B cell (primary cell): ENCODE data around the gene COX10. TPM values are rescaled to one million over a fixed set of nuclear protein-coding genes. Genes with fewer than 3 reads are reported as not detected.
"Not testable (repeated sequence)": the region's sequence is repeated elsewhere in the genome, so short reads cannot be mapped to it uniquely, and the experiment has no call there.

Experiments used
- ATAC-seq: fragments of 200-7000 bp; cut with Tn5 transposase; one replicate; pipeline ENCODE4 v1.10.0; 2021; ENCODE audit warnings: low read depth, mild to moderate bottlenecking, moderate number of reproducible peaks, moderate library complexity
- CTCF ChIA-PET: fragments of 350-600 bp; sonication (Branson Sonifier 250); formaldehyde crosslinking; loops from one replicate; lab custom pipeline; 2021; ENCODE audit warnings: antibody characterized with exemption, inconsistent platforms; lab: Charles Lee
- POLR2A ChIA-PET: fragments of 350-600 bp; sonication (Branson Sonifier 250); formaldehyde crosslinking; loops from one replicate; lab custom pipeline; 2021; ENCODE audit warnings: antibody characterized with exemption; lab: Charles Lee
- DNase-seq: peaks from one replicate; pipeline ENCODE4 v3.0.0; 2013
- H2AFZ ChIP-seq: 2 replicates; pipeline ENCODE4 v1.6.1; 2012; ENCODE audit warnings: mild to moderate bottlenecking, low read depth, low read length; ENCODE audit not compliant: insufficient read depth, poor library complexity, severe bottlenecking
- H3K27ac ChIP-seq, 2 donors: 1 replicate in 1 of 2; 2 replicates in 1 of 2; pipeline ENCODE4 v1.5.1; 2012 to 2013; ENCODE audit warnings: low read length in 2 of 2, mild to moderate bottlenecking in 2 of 2, moderate library complexity in 1 of 2
- H3K27me3 ChIP-seq, 4 experiments: fragments of 200-600 bp in 1 of 4; sonication (generic) in 1 of 4; replicated peaks in 1 of 4; 1 replicate in 2 of 4; 2 replicates in 2 of 4; pipeline versions ENCODE4 v1.6.1 to v1.7.0; 2013 to 2016; ENCODE audit warnings: low read length in 3 of 4, mild to moderate bottlenecking in 2 of 4, mixed read lengths in 1 of 4, moderate library complexity in 1 of 4; ENCODE audit not compliant: insufficient read depth in 4 of 4, control insufficient read depth in 3 of 4; ENCODE audit errors: control extremely low read depth in 1 of 4
- H3K36me3 ChIP-seq, 2 experiments: replicated peaks in 1 of 2; 1 replicate in 1 of 2; 2 replicates in 1 of 2; pipeline versions ENCODE4 v1.6.1 to v1.7.1; 2013; ENCODE audit warnings: low read length in 1 of 2; ENCODE audit not compliant: insufficient read depth in 2 of 2, control insufficient read depth in 1 of 2; ENCODE audit errors: control extremely low read depth in 1 of 2, extremely low read depth in 1 of 2
- H3K4me1 ChIP-seq, 2 donors: fragments of 200-600 bp in 1 of 2; sonication (generic) in 1 of 2; 1 replicate in 1 of 2; 2 replicates in 1 of 2; pipeline versions ENCODE4 v1.5.1 to v1.6.1; 2013 to 2017; ENCODE audit warnings: low read length in 2 of 2; ENCODE audit not compliant: control insufficient read depth in 2 of 2, insufficient read depth in 2 of 2
- H3K4me2 ChIP-seq: replicated peaks from 2 replicates; pipeline ENCODE3; 2012; ENCODE audit warnings: mild to moderate bottlenecking, low read depth, low read length; ENCODE audit not compliant: poor library complexity, severe bottlenecking
- H3K4me3 ChIP-seq, 5 experiments: fragments of 200-600 bp in 1 of 5; sonication (generic) in 1 of 5; 1 replicate in 3 of 5; 2 replicates in 2 of 5; pipeline versions ENCODE4 v1.5.1 to v1.7.0; 2011 to 2016; ENCODE audit warnings: low read length in 4 of 5, mild to moderate bottlenecking in 4 of 5, low read depth in 2 of 5, control low read depth in 1 of 5, moderate library complexity in 1 of 5; ENCODE audit not compliant: insufficient read depth in 1 of 5; ENCODE audit errors: control extremely low read depth in 1 of 5, extremely low read depth in 1 of 5
- H3K79me2 ChIP-seq: fragments of 200-600 bp; sonication (generic); one replicate; pipeline ENCODE4 v1.6.0; 2016; ENCODE audit warnings: low read length; ENCODE audit not compliant: control insufficient read depth, insufficient read depth
- H3K9ac ChIP-seq: fragments of 200-600 bp; sonication (generic); 2 replicates; pipeline ENCODE4 v1.6.1; 2017; ENCODE audit warnings: mild to moderate bottlenecking, low read length, moderate library complexity
- H3K9me3 ChIP-seq, 3 donors: one replicate each; pipeline versions ENCODE4 v1.6.1 to v1.7.1; 2013; ENCODE audit warnings: low read length in 2 of 3; ENCODE audit not compliant: control insufficient read depth in 2 of 3, insufficient read depth in 1 of 3; ENCODE audit errors: control extremely low read depth in 1 of 3
- H4K20me1 ChIP-seq: 2 replicates; pipeline ENCODE4 v1.6.0; 2012; ENCODE audit warnings: mild to moderate bottlenecking, low read length; ENCODE audit not compliant: insufficient read depth, control insufficient read depth, poor library complexity, severe bottlenecking
- H3K27ac Mint-ChIP-seq: one replicate; pipeline ENCODE4 v1.8.0; 2021; ENCODE audit warnings: mixed read lengths
- H3K27me3 Mint-ChIP-seq: one replicate; pipeline ENCODE4 v1.8.0; 2021; ENCODE audit warnings: mixed read lengths
- H3K4me1 Mint-ChIP-seq: one replicate; pipeline ENCODE4 v1.8.0; 2021; ENCODE audit warnings: mixed read lengths
- H3K4me3 Mint-ChIP-seq: one replicate; pipeline ENCODE4 v1.8.0; 2021; ENCODE audit warnings: mixed read lengths
- H3K9me3 Mint-ChIP-seq: one replicate; pipeline ENCODE4 v1.8.0; 2022; ENCODE audit warnings: mixed read lengths; ENCODE audit not compliant: insufficient read depth
- WGBS: methylation state at CpG from one replicate; pipeline ENCODE4 v1.1.5; 2013; ENCODE audit warnings: missing lambda C conversion rate; ENCODE audit not compliant: insufficient coverage; 5-methylcytosine and 5-hydroxymethylcytosine counted together
- intact Hi-C: fragments of 100-400 bp; cut with micrococcal nuclease; formaldehyde crosslinking; loops from one replicate; pipeline ENCODE4 v1.10.0; 2022
- polyA plus RNA-seq: library from polyadenylated mRNA; depleted of rRNA; stranded (reverse); fragments of >200 nt; gene quantifications from 2 replicates; pipeline ENCODE4 v1.2.3, GENCODE V29; 2012
- total RNA-seq, 2 donors: library from RNA; stranded (reverse); fragments of 120-200 nt in 1 of 2; gene quantifications; 1 replicate in 1 of 2; 2 replicates in 1 of 2; pipeline versions ENCODE4 v1.2.3 to v1.2.4, GENCODE V29; 2013 to 2022

Gene COX10
- total and polyA plus RNA-seq, 2 donors (not counting 1 experiment from before 2014, with no cell fraction given): 21.8 to 23.3 TPM

DNA sequence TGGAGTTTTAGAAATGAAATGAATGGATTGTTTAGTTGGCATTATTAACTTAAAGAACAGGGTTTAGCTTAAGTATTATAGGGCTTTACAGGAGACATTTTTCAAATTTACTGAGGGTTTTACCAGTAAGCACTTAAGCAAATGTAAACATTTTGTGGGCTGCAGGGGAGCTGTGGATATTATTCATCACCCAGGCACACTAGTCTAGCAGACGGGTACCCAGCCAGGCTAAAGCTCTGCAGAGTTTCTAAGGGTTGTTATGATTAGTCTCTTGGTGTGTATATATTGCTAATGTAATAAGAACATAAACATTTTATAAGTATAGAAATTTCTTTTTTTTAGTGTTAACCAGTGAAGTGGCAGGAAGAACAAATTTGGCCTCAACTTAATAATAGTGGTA, 110.6 kb downstream of the COX10 start:
- H4K20me1 ChIP-seq, POLR2A ChIA-PET, H3K9me3 ChIP-seq, intact Hi-C loops, H3K4me3 ChIP-seq, H3K4me2 ChIP-seq, H3K27me3 Mint-ChIP-seq, ATAC-seq, H3K9me3 Mint-ChIP-seq, H3K79me2 ChIP-seq, CTCF ChIA-PET, H3K4me1 ChIP-seq, H3K36me3 ChIP-seq, H3K27me3 ChIP-seq, H2AFZ ChIP-seq, H3K9ac ChIP-seq, H3K4me1 Mint-ChIP-seq, DNase-seq, H3K27ac ChIP-seq, H3K27ac Mint-ChIP-seq, H3K4me3 Mint-ChIP-seq: not testable (repeated sequence)
- WGBS: no CpG with 5 or more reads among the region's 1 CpG

DNA sequence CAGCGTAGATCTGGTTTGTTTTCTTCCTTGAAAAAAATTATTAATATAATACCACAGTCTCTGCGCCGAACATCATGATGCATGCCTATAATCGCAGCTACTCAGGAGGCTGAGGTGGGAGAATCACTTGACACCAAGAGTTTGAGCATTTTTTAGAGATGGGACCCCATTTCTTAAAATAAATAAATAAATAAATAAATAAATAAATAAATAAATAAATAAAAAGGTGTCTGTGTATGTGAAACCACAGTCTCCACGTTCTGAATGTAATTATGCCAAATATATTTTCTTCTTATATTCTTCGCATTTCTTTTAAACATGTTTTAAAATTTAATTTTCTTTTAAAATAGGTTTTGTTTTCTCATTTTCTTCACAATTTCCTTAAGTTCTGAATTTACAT, 112.8 kb downstream of the COX10 start:
- H3K36me3 ChIP-seq, H3K9me3 ChIP-seq, H3K4me1 Mint-ChIP-seq, H3K27me3 ChIP-seq, H3K4me2 ChIP-seq, POLR2A ChIA-PET, H3K4me1 ChIP-seq, H3K9ac ChIP-seq, intact Hi-C loops, ATAC-seq, DNase-seq, CTCF ChIA-PET, H3K4me3 ChIP-seq, H3K4me3 Mint-ChIP-seq, H3K79me2 ChIP-seq, H3K9me3 Mint-ChIP-seq, H3K27ac ChIP-seq, H2AFZ ChIP-seq, H4K20me1 ChIP-seq, H3K27ac Mint-ChIP-seq, H3K27me3 Mint-ChIP-seq: not testable (repeated sequence)
- no CpG with 5 or more reads among the region's 6 CpGs for WGBS

DNA sequence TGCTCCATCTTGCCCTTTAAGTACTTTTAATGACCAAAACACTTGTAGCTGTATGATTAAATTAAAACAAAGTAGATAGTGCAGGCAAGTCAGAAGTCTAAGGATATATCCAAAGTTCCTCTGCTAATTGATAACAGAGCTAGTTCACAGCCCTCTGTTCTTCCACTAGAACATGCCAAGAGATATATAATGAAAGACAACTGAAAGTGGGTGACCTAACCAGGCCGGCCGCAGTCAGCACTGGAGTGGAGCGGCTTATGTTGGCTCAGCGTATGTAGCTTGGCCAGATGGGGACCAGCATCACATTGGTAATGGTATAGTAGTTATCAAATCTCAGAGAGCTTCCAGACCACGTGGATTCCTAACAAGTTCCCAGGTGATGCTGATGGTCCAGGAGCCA, 115.2 kb downstream of the COX10 start:
- H3K4me1 Mint-ChIP-seq, intact Hi-C loops, H3K9me3 ChIP-seq, H3K36me3 ChIP-seq, H3K27ac Mint-ChIP-seq, H3K27ac ChIP-seq, H3K4me1 ChIP-seq, POLR2A ChIA-PET, H2AFZ ChIP-seq, ATAC-seq, H4K20me1 ChIP-seq, CTCF ChIA-PET, DNase-seq, H3K4me3 Mint-ChIP-seq, H3K9me3 Mint-ChIP-seq, H3K27me3 Mint-ChIP-seq, H3K27me3 ChIP-seq, H3K4me3 ChIP-seq, H3K4me2 ChIP-seq, H3K79me2 ChIP-seq, H3K9ac ChIP-seq: not testable (repeated sequence)
- WGBS: no CpG with 5 or more reads among the region's 5 CpGs

DNA sequence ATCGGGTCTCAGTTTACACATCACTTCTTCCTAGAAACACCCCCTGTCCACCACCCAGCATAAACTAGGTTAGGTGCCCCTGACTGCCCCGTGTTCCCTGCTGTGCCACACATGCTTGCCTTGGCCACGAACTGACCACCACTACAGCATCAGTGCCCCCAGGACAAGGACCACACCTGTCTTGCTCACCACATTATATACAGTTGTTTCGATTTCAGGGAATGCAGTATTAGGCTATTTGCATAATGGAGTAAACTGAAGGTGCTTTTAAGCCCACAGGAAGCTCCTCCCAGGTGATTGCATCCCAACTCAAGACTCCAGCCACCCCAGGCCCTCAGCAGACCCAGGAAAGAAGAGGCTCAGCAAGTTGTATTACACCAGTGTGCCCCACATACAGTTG, 117.1 kb downstream of the COX10 start:
- WGBS: no CpG with 5 or more reads among the region's 4 CpGs
- Mint-ChIP-seq H3K4me1 (peaks cover 13% of the 10 kb centered on the region), H3K27me3 (peaks cover 13% of the 10 kb centered on the region)
- H3K4me2 ChIP-seq, H3K27ac Mint-ChIP-seq, H3K4me1 ChIP-seq, H2AFZ ChIP-seq, DNase-seq, H3K9ac ChIP-seq, intact Hi-C loops, H3K9me3 Mint-ChIP-seq, POLR2A ChIA-PET, H3K27ac ChIP-seq, ATAC-seq, H3K36me3 ChIP-seq, H3K79me2 ChIP-seq, H3K9me3 ChIP-seq, H3K4me3 ChIP-seq, H3K4me3 Mint-ChIP-seq, H3K27me3 ChIP-seq, H4K20me1 ChIP-seq, CTCF ChIA-PET: not testable (repeated sequence)
